ENCODE measurements around the gene SURF1.

DNA sequence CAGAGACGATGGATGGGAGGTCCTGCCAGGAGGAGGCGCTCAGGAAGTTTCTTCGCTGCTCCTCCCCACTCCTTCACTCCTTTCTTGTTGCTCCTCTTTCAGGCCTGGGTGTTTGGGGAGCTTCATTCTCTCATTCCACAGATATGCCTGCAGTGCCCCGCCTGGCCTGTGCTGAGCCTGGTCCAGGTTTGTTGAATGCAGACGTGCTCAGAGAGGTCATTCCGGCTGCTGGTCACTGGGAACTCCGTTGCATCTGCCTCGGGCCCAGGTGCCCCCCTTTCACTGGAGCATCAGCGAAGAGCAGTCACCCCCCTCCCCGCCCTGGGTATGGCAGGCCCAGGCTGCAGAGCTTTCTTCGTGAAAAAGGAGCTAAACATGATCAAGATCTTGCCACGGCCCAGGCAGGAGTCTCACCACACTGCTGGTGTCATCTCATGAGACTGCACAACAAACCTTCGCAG lies 35.8 kb downstream of the SURF1 start:
- TF ChIP-seq GABPA (IDR thresholded peaks at IDR 0.05; ENCODE audit: low read depth): no peak
- TF ChIP-seq, protein P1, sequence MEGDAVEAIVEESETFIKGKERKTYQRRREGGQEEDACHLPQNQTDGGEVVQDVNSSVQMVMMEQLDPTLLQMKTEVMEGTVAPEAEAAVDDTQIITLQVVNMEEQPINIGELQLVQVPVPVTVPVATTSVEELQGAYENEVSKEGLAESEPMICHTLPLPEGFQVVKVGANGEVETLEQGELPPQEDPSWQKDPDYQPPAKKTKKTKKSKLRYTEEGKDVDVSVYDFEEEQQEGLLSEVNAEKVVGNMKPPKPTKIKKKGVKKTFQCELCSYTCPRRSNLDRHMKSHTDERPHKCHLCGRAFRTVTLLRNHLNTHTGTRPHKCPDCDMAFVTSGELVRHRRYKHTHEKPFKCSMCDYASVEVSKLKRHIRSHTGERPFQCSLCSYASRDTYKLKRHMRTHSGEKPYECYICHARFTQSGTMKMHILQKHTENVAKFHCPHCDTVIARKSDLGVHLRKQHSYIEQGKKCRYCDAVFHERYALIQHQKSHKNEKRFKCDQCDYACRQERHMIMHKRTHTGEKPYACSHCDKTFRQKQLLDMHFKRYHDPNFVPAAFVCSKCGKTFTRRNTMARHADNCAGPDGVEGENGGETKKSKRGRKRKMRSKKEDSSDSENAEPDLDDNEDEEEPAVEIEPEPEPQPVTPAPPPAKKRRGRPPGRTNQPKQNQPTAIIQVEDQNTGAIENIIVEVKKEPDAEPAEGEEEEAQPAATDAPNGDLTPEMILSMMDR (IDR thresholded peaks at IDR 0.05 in 2 of 3, conservative IDR thresholded peaks at IDR 0.05 in 1 of 3; ENCODE audit: control insufficient read depth in 2 of 3, extremely low read depth in 1 of 3, insufficient read depth in 1 of 3, low read depth in 3 of 3, low read length in 3 of 3): 0 out of 6 replicates have a peak, but pooled peaks of 1 of the 3 experiments have one; percentile 2
- TF ChIP-seq, protein P2, sequence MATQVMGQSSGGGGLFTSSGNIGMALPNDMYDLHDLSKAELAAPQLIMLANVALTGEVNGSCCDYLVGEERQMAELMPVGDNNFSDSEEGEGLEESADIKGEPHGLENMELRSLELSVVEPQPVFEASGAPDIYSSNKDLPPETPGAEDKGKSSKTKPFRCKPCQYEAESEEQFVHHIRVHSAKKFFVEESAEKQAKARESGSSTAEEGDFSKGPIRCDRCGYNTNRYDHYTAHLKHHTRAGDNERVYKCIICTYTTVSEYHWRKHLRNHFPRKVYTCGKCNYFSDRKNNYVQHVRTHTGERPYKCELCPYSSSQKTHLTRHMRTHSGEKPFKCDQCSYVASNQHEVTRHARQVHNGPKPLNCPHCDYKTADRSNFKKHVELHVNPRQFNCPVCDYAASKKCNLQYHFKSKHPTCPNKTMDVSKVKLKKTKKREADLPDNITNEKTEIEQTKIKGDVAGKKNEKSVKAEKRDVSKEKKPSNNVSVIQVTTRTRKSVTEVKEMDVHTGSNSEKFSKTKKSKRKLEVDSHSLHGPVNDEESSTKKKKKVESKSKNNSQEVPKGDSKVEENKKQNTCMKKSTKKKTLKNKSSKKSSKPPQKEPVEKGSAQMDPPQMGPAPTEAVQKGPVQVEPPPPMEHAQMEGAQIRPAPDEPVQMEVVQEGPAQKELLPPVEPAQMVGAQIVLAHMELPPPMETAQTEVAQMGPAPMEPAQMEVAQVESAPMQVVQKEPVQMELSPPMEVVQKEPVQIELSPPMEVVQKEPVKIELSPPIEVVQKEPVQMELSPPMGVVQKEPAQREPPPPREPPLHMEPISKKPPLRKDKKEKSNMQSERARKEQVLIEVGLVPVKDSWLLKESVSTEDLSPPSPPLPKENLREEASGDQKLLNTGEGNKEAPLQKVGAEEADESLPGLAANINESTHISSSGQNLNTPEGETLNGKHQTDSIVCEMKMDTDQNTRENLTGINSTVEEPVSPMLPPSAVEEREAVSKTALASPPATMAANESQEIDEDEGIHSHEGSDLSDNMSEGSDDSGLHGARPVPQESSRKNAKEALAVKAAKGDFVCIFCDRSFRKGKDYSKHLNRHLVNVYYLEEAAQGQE (IDR thresholded peaks at IDR 0.05; ENCODE audit: low read depth, low read length): no peak
